HEK293T (cell line): Measurements from ENCODE around the gene CERS3.

ENCODE experiments used
- CTCF ChIA-PET: fragments of 350-600 bp; formaldehyde crosslinking; extraction: SDS; loops from one replicate; lab custom pipeline; 2021; ENCODE audit warnings: antibody characterized with exemption, inconsistent platforms; lab: Yijun Ruan, JAX
- POLR2A ChIA-PET: fragments of 350-600 bp; formaldehyde crosslinking; extraction: SDS; loops from one replicate; lab custom pipeline; 2020; ENCODE audit warnings: antibody characterized with exemption, inconsistent platforms; lab: Yijun Ruan, JAX
- DNase-seq: peaks from one replicate; pipeline ENCODE4 v3.0.0; 2012; ENCODE audit warnings: mixed read lengths; ENCODE audit errors: extremely low spot score
- ARNT ChIP-seq: fragments of 450-650 bp; IDR thresholded peaks from 2 replicates; pipeline ENCODE4 v1.6.1; 2017; ENCODE audit warnings: mild to moderate bottlenecking
- BHLHE40 ChIP-seq: fragments of 450-650 bp; IDR thresholded peaks from 2 replicates; pipeline ENCODE4 v1.6.1; 2016; ENCODE audit warnings: mild to moderate bottlenecking, moderate library complexity, borderline replicate concordance
- CTBP1 ChIP-seq: fragments of 450-650 bp; IDR thresholded peaks from 2 replicates; pipeline ENCODE4 v1.6.1; 2016; ENCODE audit warnings: borderline replicate concordance
- ELF4 ChIP-seq: fragments of 450-650 bp; IDR thresholded peaks from 2 replicates; pipeline ENCODE4 v1.6.1; 2017; ENCODE audit warnings: antibody characterized with exemption
- FOXA1 ChIP-seq: fragments of 450-650 bp; IDR thresholded peaks from 2 replicates; pipeline ENCODE4 v1.6.1; 2016; ENCODE audit warnings: mild to moderate bottlenecking
- FOXK2 ChIP-seq: fragments of 450-650 bp; IDR thresholded peaks from 2 replicates; pipeline ENCODE4 v1.6.1; 2016; ENCODE audit warnings: mild to moderate bottlenecking
- FOXM1 ChIP-seq: fragments of 450-650 bp; IDR thresholded peaks from 2 replicates; pipeline ENCODE4 v1.6.1; 2017; ENCODE audit warnings: mild to moderate bottlenecking, borderline replicate concordance
- HDGF ChIP-seq: fragments of 450-650 bp; IDR thresholded peaks from 2 replicates; pipeline ENCODE4 v1.6.1; 2017; ENCODE audit warnings: antibody characterized with exemption, borderline replicate concordance
- L3MBTL2 ChIP-seq: fragments of 450-650 bp; conservative IDR thresholded peaks from 2 replicates; pipeline ENCODE4 v1.6.1; 2016; ENCODE audit warnings: mild to moderate bottlenecking
- LEF1 ChIP-seq: fragments of 450-650 bp; IDR thresholded peaks from 2 replicates; pipeline ENCODE4 v1.6.1; 2017; ENCODE audit warnings: mild to moderate bottlenecking, borderline replicate concordance
- NFRKB ChIP-seq: fragments of 450-650 bp; IDR thresholded peaks from 2 replicates; pipeline ENCODE4 v1.6.1; 2016; ENCODE audit warnings: mild to moderate bottlenecking, moderate library complexity
- SP1 ChIP-seq: fragments of 450-650 bp; IDR thresholded peaks from 2 replicates; pipeline ENCODE4 v1.6.1; 2017
- SUZ12 ChIP-seq: fragments of 450-650 bp; IDR thresholded peaks from 2 replicates; pipeline ENCODE4 v1.6.1; 2016; ENCODE audit warnings: mild to moderate bottlenecking
- TARDBP ChIP-seq: fragments of 450-650 bp; IDR thresholded peaks from 2 replicates; pipeline ENCODE4 v1.6.1; 2016
- ZNF384 ChIP-seq: fragments of 450-650 bp; IDR thresholded peaks from 2 replicates; pipeline ENCODE4 v1.6.1; 2016
- TF ChIP-seq, protein P1 (sequence below): fragments of 450-650 bp; IDR thresholded peaks from 2 replicates; pipeline ENCODE4 v1.6.1; 2016

The CERS3 gene

DNA sequence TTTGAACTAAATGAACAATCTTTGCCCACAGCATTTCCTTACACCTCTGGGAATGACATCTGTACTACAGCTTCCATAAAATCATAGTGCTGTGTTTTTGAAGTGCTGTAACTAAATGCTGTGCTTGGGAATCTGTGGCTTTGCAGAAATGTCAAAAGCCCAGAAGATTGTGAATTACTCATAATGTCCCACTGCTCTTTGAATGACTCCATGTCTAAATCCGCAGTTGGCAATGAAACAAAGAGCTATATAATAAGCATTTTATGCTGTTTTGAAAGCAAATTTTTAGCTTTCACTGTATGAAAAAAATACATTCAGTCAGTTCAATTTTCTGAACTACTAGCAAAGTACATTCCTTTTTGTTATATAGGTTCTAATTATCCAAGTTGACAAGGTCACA lies 98.3 kb downstream of the CERS3 start:
- CTCF ChIA-PET = interaction anchor here (0.7 kb wide), 1 partner anchor 52 kb away, joined by 4 read pairs; no protein-coding TSS in a partner anchor

DNA sequence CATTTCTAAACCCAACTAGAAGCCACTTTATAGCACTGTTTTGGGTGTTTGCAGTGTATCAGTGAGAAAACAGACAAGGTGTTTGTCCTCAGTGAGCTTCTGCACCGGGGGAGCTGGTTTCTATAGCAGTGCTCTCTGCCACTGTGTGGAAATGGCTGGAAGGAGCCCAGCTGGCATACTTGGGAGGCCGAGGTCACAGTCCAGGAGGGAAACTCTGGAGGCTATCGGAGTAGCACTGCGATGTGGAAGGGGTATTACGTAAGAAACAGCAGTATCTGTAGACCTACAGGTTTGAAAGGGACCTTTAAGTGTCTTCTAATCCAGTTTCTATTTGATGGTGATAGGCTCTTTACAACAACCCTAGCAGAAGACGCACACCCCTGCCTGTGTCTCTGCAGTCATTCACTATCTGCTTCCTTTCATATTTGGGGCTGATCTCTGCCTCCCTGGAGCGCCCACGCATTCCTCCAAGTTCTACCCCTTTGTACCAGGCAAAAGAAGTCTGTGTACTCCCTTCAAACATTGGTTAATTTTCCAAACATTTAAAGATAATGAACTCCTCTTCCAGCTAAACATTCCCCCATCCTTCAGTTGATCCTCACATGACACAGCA lies 99.5 kb downstream of the CERS3 start:
- CTCF ChIA-PET = no interaction called here
- TF ChIP-seq, protein P1, sequence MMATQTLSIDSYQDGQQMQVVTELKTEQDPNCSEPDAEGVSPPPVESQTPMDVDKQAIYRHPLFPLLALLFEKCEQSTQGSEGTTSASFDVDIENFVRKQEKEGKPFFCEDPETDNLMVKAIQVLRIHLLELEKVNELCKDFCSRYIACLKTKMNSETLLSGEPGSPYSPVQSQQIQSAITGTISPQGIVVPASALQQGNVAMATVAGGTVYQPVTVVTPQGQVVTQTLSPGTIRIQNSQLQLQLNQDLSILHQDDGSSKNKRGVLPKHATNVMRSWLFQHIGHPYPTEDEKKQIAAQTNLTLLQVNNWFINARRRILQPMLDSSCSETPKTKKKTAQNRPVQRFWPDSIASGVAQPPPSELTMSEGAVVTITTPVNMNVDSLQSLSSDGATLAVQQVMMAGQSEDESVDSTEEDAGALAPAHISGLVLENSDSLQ = no peak
- TF ChIP-seq ARNT (no peak), ZNF384 (no peak), SP1 (no peak), LEF1 (no peak), HDGF (no peak), CTBP1 (no peak), FOXK2 (no peak), FOXM1 (no peak), BHLHE40 (no peak), L3MBTL2 (no peak), TARDBP (no peak), SUZ12 (no peak), NFRKB (no peak), FOXA1 (no peak), ELF4 (no peak)
- POLR2A ChIA-PET = no interaction called here
- no peak for DNase-seq

More for the DNA sequence above, 98.3 kb downstream of the CERS3 start:
- TF ChIP-seq ZNF384 = no peak
- no peak for TF ChIP-seq L3MBTL2
- TF ChIP-seq TARDBP = no peak
- no peak for TF ChIP-seq FOXK2
- TF ChIP-seq ARNT = no peak
- TF ChIP-seq ELF4 = no peak
- TF ChIP-seq HDGF = no peak
- TF ChIP-seq, protein P1 = no peak
- no peak for TF ChIP-seq LEF1
- TF ChIP-seq BHLHE40 = no peak
- TF ChIP-seq FOXA1 = no peak
- TF ChIP-seq CTBP1 = no peak
- TF ChIP-seq FOXM1 = no peak
- TF ChIP-seq SP1 = no peak
- no peak for TF ChIP-seq NFRKB
- TF ChIP-seq SUZ12 = no peak
- DNase-seq = no peak
- POLR2A ChIA-PET = no interaction called here

DNA sequence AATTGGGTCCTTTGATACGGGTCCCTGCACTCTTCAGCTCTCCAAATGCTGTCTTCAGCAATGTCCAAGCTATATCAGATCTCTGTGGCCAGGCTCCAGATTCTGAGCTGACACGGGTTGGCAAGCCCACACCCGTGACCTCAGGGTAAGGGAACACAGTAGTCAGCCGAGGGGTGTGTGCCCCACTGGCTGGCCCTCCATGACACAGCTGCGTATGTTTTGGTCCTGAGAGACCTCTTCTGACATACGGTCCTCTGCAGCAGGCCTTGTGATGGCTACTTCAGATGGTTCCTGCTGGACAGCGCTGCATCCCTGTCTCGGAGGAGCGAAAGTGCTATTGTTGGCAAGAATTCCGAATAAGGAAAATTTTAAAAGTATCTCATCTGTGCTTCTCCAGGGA lies 101.8 kb downstream of the CERS3 start:
- ChIA-PET POLR2A (no interaction called here), CTCF (interaction anchor here (1.1 kb wide), 1 partner anchor 77 kb away, joined by 3 read pairs; no protein-coding TSS in a partner anchor)
- TF ChIP-seq ARNT (no peak), CTBP1 (no peak), ZNF384 (no peak), SUZ12 (no peak), LEF1 (no peak), FOXM1 (no peak), FOXA1 (no peak), SP1 (no peak), ELF4 (no peak), NFRKB (no peak)
- TF ChIP-seq, protein P1 = no peak

DNA sequence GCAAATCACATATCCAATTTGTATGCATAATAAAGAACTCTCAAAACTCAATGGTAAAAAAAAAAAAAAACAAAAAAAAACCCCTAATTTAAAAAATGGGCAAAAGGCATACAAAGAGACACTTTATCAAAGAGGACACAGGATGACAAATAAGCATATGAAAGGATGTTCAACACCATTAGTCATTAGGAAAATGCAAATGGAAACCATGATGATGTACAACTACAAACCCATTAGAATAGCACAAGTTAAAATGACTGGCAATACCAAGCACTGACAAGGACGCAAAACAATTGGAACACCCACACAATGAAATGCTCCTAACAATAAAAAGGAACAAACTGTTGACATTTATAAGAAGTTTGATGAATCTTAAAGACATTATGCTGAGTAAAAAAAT lies 123.6 kb downstream of the CERS3 start:
- DNase-seq = no peak
- ChIA-PET CTCF (no interaction called here), POLR2A (no interaction called here)
- TF ChIP-seq HDGF (no peak), BHLHE40 (no peak), L3MBTL2 (no peak), SP1 (no peak)

More for the DNA sequence above, 101.8 kb downstream of the CERS3 start:
- DNase-seq = no peak

DNA sequence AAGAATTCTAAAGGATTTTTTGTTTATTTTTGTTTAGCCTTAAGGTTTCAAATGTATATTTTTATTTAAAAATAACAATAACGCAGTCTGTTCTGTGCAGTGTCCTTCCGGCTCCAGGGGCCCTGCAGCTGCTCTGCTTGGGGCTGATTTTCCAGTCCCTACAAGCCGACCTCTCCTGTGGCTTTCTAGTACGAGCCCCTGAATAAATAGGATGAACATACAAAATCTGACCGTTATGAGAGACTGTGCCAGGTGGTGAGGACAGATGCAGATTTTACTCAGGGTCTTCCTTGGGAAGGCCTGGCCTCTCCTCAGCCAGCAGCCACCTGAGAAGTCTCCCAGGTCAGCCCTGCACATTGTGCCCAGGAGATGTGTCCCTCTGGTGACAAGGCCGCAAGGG lies 127.8 kb downstream of the CERS3 start:
- DNase-seq = no peak
- POLR2A ChIA-PET = no interaction called here
- CTCF ChIA-PET = no interaction called here
- TF ChIP-seq FOXA1 (no peak), SUZ12 (no peak), HDGF (no peak), TARDBP (no peak), FOXK2 (no peak), SP1 (no peak), LEF1 (no peak), ELF4 (no peak), FOXM1 (no peak), L3MBTL2 (no peak), BHLHE40 (no peak), ARNT (no peak)
- TF ChIP-seq, protein P1 = no peak
